ENCODE measurements around the gene SMARCA1. TPM values are rescaled to one million over a fixed set of nuclear protein-coding genes. Genes with fewer than 3 reads are reported as not detected.

The SMARCA1 gene
- total RNA-seq, 5 donors from 2014 or later (not counting 1 experiment from before 2014, with no cell fraction given), result 0.62 to 1.4 (median 0.98) TPM

DNA sequence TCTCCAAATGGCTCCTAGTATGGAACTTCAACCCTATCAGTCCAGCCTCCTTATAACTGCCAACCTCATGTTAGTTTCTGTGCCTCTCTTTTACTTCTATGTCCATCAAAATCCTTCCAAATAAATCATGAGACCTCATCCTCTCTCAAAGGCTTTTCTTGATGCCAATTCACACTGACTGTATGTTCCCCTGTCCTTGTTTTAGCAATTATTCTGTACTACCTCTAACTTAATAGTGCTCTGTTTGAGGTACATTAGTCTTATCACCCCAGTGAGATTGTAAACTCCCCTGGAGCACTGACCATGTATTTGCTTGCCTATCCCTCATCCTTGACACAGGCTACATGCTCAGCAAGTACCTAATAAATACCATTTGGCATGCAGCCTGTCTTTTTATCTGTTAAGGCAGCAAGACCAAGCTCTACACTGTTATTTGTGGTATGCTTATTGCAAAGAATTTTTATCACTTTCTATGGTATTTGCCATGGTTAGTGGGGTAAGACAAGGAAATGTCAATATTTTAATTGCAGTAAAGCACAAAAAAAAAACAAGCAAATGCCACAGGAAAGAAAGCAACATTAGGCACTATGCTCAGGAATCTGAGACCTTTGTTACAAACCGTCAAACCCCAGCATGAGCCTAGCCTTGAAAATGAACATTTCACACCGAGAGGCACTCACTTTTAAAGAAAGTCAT, 119.2 kb downstream of the SMARCA1 start:
- Mint-ChIP-seq H3K4me3 (no peak overlapping the region), H3K9me3 (peaks cover 0 to 4% (median 0%) of the 10 kb centered on the region in 3 donors), H3K27ac (no peak overlapping the region), H3K36me3 (no peaks in the 10 kb centered on the region), H3K4me1 (no peaks in the 10 kb centered on the region), H3K27me3 (peaks cover 0 to 11% of the 10 kb centered on the region in 2 donors)
- DNase-seq (no peak), ATAC-seq (replicated peaks in 1 of 4) (no peak)
- no peak overlapping the region for H3K4me3 ChIP-seq (ENCODE audit: control insufficient read depth in 1 of 2, extremely low read depth in 1 of 2, low read length in 1 of 2)
- no peak overlapping the region for H3K27ac ChIP-seq (ENCODE audit: low read length)
- CTCF ChIA-PET, result no interaction called here
- no CpG with 5 or more reads among the region's 2 CpGs for WGBS (ENCODE audit: insufficient coverage)
- no peaks in the 10 kb centered on the region for H3K9me3 ChIP-seq
- POLR2A ChIA-PET, result no interaction called here
- H3K36me3 ChIP-seq (ENCODE audit: control insufficient read depth in 2 of 2, extremely low read depth in 1 of 2, insufficient read depth in 1 of 2, low read length in 1 of 2), result no peaks in the 10 kb centered on the region
- no peaks in the 10 kb centered on the region for H3K27me3 ChIP-seq (replicated peaks in 1 of 2; ENCODE audit: control insufficient read depth in 2 of 2, extremely low read depth in 1 of 2, insufficient read depth in 2 of 2, low read length in 1 of 2)
- no peaks in the 10 kb centered on the region for H3K4me1 ChIP-seq (ENCODE audit: control insufficient read depth in 1 of 2, extremely low read depth in 1 of 2, insufficient read depth in 2 of 2, low read length in 2 of 2)

Other genes with a start within 250 kb of the SMARCA1 start
- 1 to 10 TPM; 2.2 to 4.6 (median 3.0) TPM for gene OCRL, start 16.8 kb upstream of the SMARCA1 start, total RNA-seq
- gene APLN, start 131.5 kb upstream of the SMARCA1 start, total RNA-seq, result under 1 TPM in 1 of 5 donors, not detected in 4; 0.06 TPM
- gene XPNPEP2, start 215.5 kb upstream of the SMARCA1 start, total RNA-seq, result under 1 TPM in 4 of 5 donors, not detected in 1; 0.20 to 0.84 (median 0.37) TPM